T follicular helper cell (primary cell): ENCODE data around the gene RGS3.
"Not testable (repeated sequence)": the region's sequence is repeated elsewhere in the genome, so short reads cannot be mapped to it uniquely, and the experiment has no call there.

Experiments used
- DNase-seq: peaks from one replicate; pipeline ENCODE4 v3.0.0-alpha.2; 2020; ENCODE audit warnings: low read depth
- total RNA-seq, 2 experiments: gene quantifications; one replicate each; lab custom pipeline; 2026; lab: John Stamatoyannopoulos, UW

RGS3 gene
- 19.1 to 44.0 reads per million in 2 experiments for total RNA-seq

- no peak for DNase-seq
These were observed at the start of gene RGS3 for GRCh38 chr9:113463418-113464285. RGS3 (plus strand) TSS chr9:113463727; CDS start chr9:113463803, 76 bp downstream.

- DNase-seq: no peak
These were observed 47.3 kb upstream of the RGS3 start for GRCh38 chr9:113416149-113416721.

DNA sequence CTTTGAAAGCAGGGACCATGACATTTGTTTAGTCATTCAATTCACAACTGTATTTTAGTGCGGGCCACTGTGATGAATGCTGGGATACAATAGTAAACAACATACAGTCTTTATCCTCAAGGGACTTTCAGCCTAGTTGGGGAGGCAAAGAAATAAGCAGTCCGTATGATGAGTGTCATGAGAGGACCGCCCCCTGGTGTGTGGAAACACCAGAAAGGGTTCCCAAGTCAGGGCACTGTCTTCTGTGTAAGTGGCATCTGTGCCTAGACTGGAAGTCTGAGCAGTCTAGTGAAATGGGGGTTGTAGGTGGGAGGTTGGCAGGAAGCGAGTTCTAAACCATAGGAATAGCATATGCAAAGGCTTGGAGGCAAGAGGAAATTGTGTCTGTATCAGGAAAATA lies 46.2 kb upstream of the RGS3 start:
- DNase-seq: no peak

DNA sequence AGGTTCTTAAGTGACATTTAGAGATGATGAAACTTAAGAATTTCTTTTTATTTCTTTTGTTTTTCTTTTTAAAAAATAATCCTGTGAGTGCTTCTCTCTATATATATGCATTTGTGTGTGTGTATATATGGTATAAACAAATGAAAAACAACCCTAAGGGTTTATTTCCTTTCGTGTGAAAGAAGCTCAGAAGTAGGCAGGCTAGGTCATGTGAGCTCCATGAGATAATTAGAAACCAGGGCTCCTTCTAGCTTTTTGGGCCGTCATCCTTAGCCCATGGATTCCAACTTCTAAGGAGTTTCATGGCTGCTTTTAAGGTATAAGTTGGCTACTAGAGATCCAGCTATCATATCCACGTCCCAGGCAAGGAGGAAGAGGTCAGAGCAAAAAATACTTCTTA lies 41.8 kb upstream of the RGS3 start:
- DNase-seq: no peak

DNA sequence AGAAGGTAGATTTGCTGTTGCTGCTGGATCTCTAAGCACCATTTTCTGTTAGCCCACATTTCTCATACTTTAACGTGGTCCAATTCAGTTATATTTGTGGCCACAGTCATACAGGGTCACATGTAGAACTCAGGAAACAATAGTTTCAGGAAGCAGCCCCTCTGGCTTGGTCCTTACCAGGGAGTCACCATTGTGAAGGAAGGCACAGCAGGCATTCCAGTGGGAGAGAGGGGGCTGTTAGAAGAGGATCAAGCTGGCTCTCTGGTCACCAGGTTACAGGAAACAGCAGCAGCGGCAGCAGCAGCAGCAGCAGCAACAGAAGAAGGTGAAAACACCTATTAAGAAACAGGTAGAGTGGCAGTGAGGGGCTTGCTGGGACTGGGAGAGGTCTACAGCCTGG lies 38.5 kb upstream of the RGS3 start:
- no peak for DNase-seq

GRCh38 chr9:113426701-113427100 lies 36.8 kb upstream of the RGS3 start:
- DNase-seq: no peak

DNA sequence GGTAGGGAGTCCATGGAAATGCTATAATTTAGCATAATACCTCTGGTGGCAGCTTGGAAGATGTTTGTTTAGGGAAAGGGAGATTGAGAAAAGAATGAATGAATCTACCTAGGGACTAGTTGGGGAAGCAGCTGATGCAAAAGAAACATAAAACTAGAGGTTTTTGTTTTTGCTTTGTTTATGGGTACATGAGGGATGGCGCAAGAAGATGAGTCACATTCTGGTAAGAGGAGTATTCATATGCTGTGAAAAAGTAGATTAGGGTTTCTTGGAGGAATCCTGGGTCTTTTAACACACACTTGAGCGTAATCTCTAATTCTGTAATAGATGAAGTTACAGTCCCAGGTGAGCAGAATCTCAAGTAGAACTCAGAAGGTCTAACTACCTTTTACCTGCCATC lies 35.9 kb upstream of the RGS3 start:
- no peak for DNase-seq

- DNase-seq: no peak
These were observed 35.4 kb upstream of the RGS3 start for GRCh38 chr9:113428062-113428615.

GRCh38 chr9:113431191-113431590 lies 32.3 kb upstream of the RGS3 start:
- no peak for DNase-seq

DNA sequence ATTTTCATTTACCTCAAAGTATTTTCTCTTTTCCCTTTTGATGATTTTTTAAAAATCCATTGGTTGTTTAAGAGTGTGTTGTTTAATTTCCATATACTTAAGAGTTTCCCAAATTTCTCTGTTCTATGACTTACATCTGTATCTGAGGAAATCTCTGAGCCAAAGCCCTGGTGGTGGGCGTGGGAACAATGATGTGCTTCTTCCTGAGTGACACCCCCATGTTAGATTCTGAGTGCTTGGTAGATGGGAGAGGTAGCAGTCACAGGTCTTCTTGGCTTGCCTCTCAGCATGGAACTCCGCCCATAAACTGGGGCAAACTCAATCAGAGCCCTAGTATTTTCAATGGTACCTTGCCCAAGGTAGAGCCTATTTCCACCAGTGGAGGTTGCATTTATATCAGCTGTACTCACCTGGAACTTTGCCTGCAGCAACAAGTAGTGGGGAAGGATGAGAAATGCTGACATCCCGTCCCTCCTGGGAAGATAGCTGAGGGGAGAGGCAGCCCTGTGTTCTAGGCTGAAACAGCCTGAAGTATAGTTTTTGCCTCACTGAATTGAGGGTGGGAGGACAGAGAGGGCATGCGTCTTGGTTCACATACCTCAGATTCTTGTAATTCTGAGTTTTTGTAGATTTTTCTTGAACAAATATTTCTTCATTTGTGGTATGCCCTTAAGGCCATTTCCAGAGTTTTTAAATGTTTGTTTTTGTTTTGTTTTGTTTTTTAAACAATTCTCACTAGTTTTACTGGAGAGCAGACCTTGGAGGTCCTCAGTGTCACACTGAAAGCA lies 26.6 kb upstream of the RGS3 start:
- DNase-seq: no peak

DNA sequence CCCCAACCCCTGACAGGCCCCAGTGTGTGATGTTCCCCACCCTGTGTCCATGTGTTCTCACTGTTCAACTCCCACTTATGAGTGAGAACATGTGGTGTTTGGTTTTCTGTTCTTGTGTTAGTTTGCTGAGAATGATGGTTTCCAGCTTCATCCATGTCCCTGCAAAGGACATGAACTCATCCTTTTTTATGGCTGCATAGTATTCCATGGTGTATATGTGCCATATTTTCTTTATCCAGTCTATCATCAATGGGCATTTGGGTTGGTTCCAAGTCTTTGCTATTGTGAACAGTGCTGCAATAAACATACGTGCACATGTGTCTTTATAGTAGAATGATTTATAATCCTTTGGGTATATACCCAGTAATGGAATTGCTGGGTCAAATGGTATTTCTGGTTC lies 25.8 kb upstream of the RGS3 start:
- DNase-seq: not testable (repeated sequence)

GRCh38 chr9:113444736-113445135 lies 18.8 kb upstream of the RGS3 start:
- DNase-seq: no peak

GRCh38 chr9:113446323-113446740 lies 17.2 kb upstream of the RGS3 start:
- no peak for DNase-seq

- DNase-seq: no peak
These were observed 14.2 kb upstream of the RGS3 start for GRCh38 chr9:113449376-113449775.

DNA sequence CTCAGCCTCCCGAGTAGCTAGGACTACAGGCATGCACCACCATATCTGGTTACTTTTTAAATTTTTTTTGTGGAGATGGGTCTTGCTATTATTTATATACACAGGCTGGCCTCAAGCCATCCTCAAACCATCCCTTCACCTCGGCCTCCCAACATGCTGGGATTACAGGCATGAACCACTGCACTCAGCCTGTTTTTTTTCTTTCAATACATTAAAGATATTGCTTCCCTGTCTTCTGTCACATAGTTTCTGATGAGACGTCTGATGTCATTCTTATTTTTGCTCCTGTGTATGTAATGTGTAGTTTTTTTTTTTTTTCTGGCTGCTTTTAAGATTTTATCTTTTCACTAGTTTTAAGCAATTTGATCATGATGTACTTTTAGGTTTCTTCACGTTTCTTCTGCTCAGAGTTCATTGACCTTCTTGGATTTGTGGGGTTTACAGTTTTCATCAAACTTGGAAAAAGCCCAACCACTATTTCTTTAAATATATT lies 11.4 kb upstream of the RGS3 start:
- DNase-seq: no peak

GRCh38 chr9:113454914-113455761 lies 8.4 kb upstream of the RGS3 start:
- DNase-seq: no peak

DNA sequence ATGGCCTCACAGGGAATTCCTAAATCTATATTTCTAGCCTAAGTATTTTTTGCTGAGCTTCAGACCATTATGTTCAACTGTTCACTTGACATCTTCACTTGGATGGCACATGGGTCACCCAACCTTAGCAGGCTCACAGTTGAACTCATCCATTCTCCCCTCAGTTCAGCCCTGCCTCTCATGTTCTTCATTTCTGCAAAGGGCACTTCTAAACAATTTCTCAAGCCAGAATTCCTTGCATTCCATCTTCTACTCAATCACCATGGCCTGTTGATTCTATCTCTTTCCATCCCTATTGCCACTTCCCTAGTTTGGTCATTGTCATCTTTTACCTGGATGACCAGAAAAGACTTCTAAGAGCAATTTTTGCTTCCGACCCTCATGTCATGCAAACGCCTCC lies 7.3 kb upstream of the RGS3 start:
- no peak for DNase-seq

DNA sequence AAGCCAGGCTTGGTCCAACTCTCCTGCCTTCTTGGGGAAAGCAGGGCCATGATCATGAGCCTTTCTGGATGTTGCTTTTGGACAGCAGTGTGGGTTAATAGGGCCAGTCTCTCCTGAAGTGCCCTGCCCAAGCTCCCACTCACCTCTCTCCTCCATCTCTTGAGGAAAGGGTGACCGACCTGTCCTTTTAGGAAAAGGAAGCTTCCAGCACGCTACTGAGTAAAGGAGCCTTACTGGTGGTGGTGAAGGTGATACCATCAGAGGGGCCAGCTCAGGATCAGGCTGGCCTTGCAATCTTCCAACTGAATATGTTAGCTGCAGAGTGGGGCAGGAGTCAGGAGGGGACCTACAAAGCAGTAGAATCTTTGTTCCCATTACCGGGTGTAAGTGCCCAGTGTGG lies 2.2 kb upstream of the RGS3 start:
- no peak for DNase-seq

DNA sequence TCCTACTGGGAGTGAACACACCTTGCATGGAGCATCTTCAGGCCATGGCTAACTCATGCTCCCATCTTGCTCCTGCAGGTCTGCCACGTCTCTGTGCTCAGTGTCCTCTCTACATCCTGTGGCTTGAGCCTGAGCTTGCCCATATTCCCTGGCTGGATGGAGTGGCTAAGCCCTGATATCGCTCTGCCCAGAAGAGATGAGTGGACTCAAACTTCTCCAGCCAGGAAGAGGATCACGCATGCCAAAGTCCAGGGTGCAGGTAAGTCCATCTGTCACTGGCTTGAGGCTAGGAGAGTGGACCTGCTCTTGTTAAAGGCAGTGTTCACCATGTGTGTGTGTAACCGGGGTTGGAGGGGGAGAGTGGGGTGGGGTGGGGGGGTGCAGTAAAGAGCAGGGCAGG lies 1.6 kb upstream of the RGS3 start:
- no peak for DNase-seq

- no peak for DNase-seq
These were observed 693 bp upstream of the RGS3 start for GRCh38 chr9:113462781-113463286.

- no peak for DNase-seq
These were observed 746 bp downstream of the RGS3 start for GRCh38 chr9:113464286-113464660.
